Hepatocyte (in vitro differentiated cells): Measurements from ENCODE around the gene CFAP53. TPM values are rescaled to one million over a fixed set of nuclear protein-coding genes. Genes with fewer than 3 reads are reported as not detected.

Experiments
- DNase-seq: peaks from one replicate; pipeline ENCODE4 v3.0.0-alpha.2; 2016; ENCODE audit warnings: low spot score
- H2AFZ ChIP-seq: fragments of 200-600 bp; sonication (generic); 2 replicates; pipeline ENCODE4 v1.6.0; 2016; ENCODE audit warnings: antibody characterized with exemption, mild to moderate bottlenecking
- H3K27ac ChIP-seq: fragments of 200-600 bp; sonication (generic); 2 replicates; pipeline ENCODE4 v1.5.1; 2016; ENCODE audit warnings: mild to moderate bottlenecking
- H3K27me3 ChIP-seq: fragments of 200-600 bp; sonication (generic); 2 replicates; pipeline ENCODE4 v1.6.1; 2016
- H3K36me3 ChIP-seq: fragments of 200-600 bp; sonication (generic); replicated peaks from 2 replicates; pipeline ENCODE4 v1.5.1; 2016; ENCODE audit warnings: low read depth; ENCODE audit not compliant: insufficient read depth
- H3K4me1 ChIP-seq: fragments of 200-600 bp; sonication (generic); 2 replicates; pipeline ENCODE4 v1.5.1; 2016; ENCODE audit warnings: mild to moderate bottlenecking, moderate library complexity; ENCODE audit not compliant: insufficient read depth
- H3K4me2 ChIP-seq: fragments of 200-600 bp; sonication (generic); 2 replicates; pipeline ENCODE4 v1.6.0; 2016
- H3K4me3 ChIP-seq: fragments of 200-600 bp; sonication (generic); 2 replicates; pipeline ENCODE4 v1.5.1; 2016; ENCODE audit warnings: mild to moderate bottlenecking
- H3K79me2 ChIP-seq: fragments of 200-600 bp; sonication (generic); 2 replicates; pipeline ENCODE4 v1.6.0; 2017; ENCODE audit warnings: mild to moderate bottlenecking
- H3K9me2 ChIP-seq: fragments of 200-600 bp; sonication (generic); replicated peaks from 2 replicates; pipeline ENCODE4 v1.6.0; 2017; ENCODE audit warnings: mild to moderate bottlenecking; ENCODE audit not compliant: insufficient read depth
- H3K9me3 ChIP-seq: fragments of 200-600 bp; sonication (generic); 2 replicates; pipeline ENCODE4 v1.5.1; 2016; ENCODE audit warnings: low read depth, mild to moderate bottlenecking
- H4K20me1 ChIP-seq: fragments of 200-600 bp; sonication (generic); 2 replicates; pipeline ENCODE4 v1.6.0; 2016; ENCODE audit warnings: mild to moderate bottlenecking; ENCODE audit not compliant: insufficient read depth, poor library complexity, severe bottlenecking
- CTCF ChIP-seq: fragments of 200-600 bp; sonication (generic); IDR thresholded peaks from 2 replicates; pipeline ENCODE4 v1.5.1; 2016; ENCODE audit warnings: antibody characterized with exemption, mild to moderate bottlenecking; ENCODE audit not compliant: poor library complexity
- EZH2 ChIP-seq: fragments of 200-600 bp; sonication (generic); IDR thresholded peaks from 2 replicates; pipeline ENCODE4 v1.6.1; 2016; ENCODE audit warnings: antibody characterized with exemption, mild to moderate bottlenecking, borderline replicate concordance
- EZH2phosphoT487 ChIP-seq: fragments of 200-600 bp; sonication (generic); IDR thresholded peaks from one replicate; pipeline ENCODE4 v1.6.1; 2018; ENCODE audit warnings: antibody characterized with exemption, mild to moderate bottlenecking, low read depth, moderate library complexity; ENCODE audit not compliant: unreplicated experiment, severe bottlenecking
- WGBS: methylation state at CpG from one replicate; pipeline ENCODE4 v1.1.6; 2016; ENCODE audit warnings: low lambda C conversion rate; ENCODE audit errors: missing lambda C conversion rate; 5-methylcytosine and 5-hydroxymethylcytosine counted together
- polyA plus RNA-seq: library from polyadenylated mRNA; unstranded; fragments of >200 nt; fragmentation: Nextera tagmentation; extraction: Ambion mirVana; gene quantifications from 2 replicates; pipeline ENCODE4 v1.2.1, GENCODE V29; 2016
- total RNA-seq: library from RNA; depleted of rRNA; stranded (reverse); fragments of >200 nt; gene quantifications from 2 replicates; pipeline ENCODE4 v1.2.3, GENCODE V29; 2014

Gene CFAP53
- total and polyA plus RNA-seq, 2 experiments from 2014 or later = 0.50 to 0.86 TPM

GRCh38 chr18:50277942-50278341, 11.6 kb upstream of the CFAP53 start:
- WGBS = 80% methylated on average over 6 of the region's 6 CpGs
- no peak overlapping the region for H3K4me2 ChIP-seq

GRCh38 chr18:50276452-50276851, 10.2 kb upstream of the CFAP53 start:
- H3K9me2 ChIP-seq = no peaks in the 10 kb centered on the region
- H3K27ac ChIP-seq = no peak overlapping the region
- H2AFZ ChIP-seq = no peak overlapping the region
- no peak for TF ChIP-seq CTCF
- TF ChIP-seq EZH2phosphoT487 = no peak
- TF ChIP-seq EZH2 = no peak
- 96% methylated on average over 4 of the region's 4 CpGs for WGBS
- H4K20me1 ChIP-seq = peaks cover 6% of the 10 kb centered on the region
- H3K4me3 ChIP-seq = no peak overlapping the region
- peaks cover 16% of the 10 kb centered on the region for H3K4me1 ChIP-seq
- H3K9me3 ChIP-seq = no peaks in the 10 kb centered on the region
- DNase-seq = no peak
- no peak overlapping the region for H3K4me2 ChIP-seq
- no peaks in the 10 kb centered on the region for H3K36me3 ChIP-seq
- no peaks in the 10 kb centered on the region for H3K27me3 ChIP-seq
- H3K79me2 ChIP-seq = peaks cover 29% of the 10 kb centered on the region

More at GRCh38 chr18:50277942-50278341, 11.6 kb upstream of the CFAP53 start:
- Histone ChIP-seq H3K27me3 (no peaks in the 10 kb centered on the region), H3K9me2 (no peaks in the 10 kb centered on the region), H3K36me3 (no peaks in the 10 kb centered on the region), H4K20me1 (peaks cover 6% of the 10 kb centered on the region), H3K9me3 (no peaks in the 10 kb centered on the region), H2AFZ (no peak overlapping the region), H3K79me2 (peaks cover 29% of the 10 kb centered on the region), H3K4me1 (peaks cover 16% of the 10 kb centered on the region), H3K4me3 (no peak overlapping the region), H3K27ac (no peak overlapping the region)
- DNase-seq = no peak
- TF ChIP-seq CTCF = no peak
- TF ChIP-seq EZH2 = no peak
- no peak for TF ChIP-seq EZH2phosphoT487

GRCh38 chr18:50275503-50276036, 9.3 kb upstream of the CFAP53 start:
- Histone ChIP-seq H2AFZ (no peak overlapping the region), H3K27me3 (no peaks in the 10 kb centered on the region)
- 97% methylated on average over 19 of the region's 19 CpGs for WGBS

More at GRCh38 chr18:50275503-50276036, 9.3 kb upstream of the CFAP53 start:
- no peak overlapping the region for H3K4me3 ChIP-seq
- H3K27ac ChIP-seq = no peak overlapping the region
- no peaks in the 10 kb centered on the region for H3K9me2 ChIP-seq
- no peak for DNase-seq
- TF ChIP-seq EZH2 = no peak
- no peak for TF ChIP-seq CTCF
- TF ChIP-seq EZH2phosphoT487 = no peak
- H3K79me2 ChIP-seq = peaks cover 24% of the 10 kb centered on the region
- no peaks in the 10 kb centered on the region for H3K9me3 ChIP-seq
- H3K4me2 ChIP-seq = no peak overlapping the region
- H4K20me1 ChIP-seq = peaks cover 6% of the 10 kb centered on the region
- H3K36me3 ChIP-seq = no peaks in the 10 kb centered on the region
- peaks cover 16% of the 10 kb centered on the region for H3K4me1 ChIP-seq
